ENCODE results near the gene WASF3. TPM values are rescaled to one million over a fixed set of nuclear protein-coding genes. Genes with fewer than 3 reads are reported as not detected.

Gene WASF3
- total and polyA plus RNA-seq, 2 of the 13 experiments (the other 11 are each of a cell fraction or from before 2014, with no cell fraction given): 10.4 to 17.2 TPM

DNA sequence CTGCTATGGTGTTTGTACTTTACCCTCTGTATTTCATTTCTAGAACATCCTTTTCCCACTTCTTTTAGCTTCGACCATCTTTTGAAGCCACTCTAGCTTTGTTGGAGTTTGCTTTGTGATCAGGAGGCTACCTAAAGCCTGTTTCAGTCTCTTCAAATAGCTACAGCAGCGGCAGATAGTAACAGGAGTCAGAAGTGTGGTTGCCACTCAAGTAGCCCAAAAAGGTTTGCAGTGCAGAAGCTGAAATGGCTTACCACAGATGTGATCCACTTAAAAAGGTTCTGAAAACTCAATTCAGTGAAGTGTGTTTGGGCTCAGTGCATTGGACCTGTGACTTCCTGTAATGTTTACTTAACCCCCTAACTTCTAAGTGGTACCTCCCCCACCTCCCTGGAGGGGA, 26.2 kb downstream of the WASF3 start (continued):
- TF ChIP-seq, protein P1, sequence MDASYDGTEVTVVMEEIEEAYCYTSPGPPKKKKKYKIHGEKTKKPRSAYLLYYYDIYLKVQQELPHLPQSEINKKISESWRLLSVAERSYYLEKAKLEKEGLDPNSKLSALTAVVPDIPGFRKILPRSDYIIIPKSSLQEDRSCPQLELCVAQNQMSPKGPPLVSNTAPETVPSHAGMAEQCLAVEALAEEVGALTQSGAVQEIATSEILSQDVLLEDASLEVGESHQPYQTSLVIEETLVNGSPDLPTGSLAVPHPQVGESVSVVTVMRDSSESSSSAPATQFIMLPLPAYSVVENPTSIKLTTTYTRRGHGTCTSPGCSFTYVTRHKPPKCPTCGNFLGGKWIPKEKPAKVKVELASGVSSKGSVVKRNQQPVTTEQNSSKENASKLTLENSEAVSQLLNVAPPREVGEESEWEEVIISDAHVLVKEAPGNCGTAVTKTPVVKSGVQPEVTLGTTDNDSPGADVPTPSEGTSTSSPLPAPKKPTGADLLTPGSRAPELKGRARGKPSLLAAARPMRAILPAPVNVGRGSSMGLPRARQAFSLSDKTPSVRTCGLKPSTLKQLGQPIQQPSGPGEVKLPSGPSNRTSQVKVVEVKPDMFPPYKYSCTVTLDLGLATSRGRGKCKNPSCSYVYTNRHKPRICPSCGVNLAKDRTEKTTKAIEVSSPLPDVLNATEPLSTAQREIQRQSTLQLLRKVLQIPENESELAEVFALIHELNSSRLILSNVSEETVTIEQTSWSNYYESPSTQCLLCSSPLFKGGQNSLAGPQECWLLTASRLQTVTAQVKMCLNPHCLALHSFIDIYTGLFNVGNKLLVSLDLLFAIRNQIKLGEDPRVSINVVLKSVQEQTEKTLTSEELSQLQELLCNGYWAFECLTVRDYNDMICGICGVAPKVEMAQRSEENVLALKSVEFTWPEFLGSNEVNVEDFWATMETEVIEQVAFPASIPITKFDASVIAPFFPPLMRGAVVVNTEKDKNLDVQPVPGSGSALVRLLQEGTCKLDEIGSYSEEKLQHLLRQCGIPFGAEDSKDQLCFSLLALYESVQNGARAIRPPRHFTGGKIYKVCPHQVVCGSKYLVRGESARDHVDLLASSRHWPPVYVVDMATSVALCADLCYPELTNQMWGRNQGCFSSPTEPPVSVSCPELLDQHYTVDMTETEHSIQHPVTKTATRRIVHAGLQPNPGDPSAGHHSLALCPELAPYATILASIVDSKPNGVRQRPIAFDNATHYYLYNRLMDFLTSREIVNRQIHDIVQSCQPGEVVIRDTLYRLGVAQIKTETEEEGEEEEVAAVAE (CRISPR knock-in tag; IDR thresholded peaks at IDR 0.05; ENCODE audit: borderline replicate concordance): no peak
- TF ChIP-seq HNRNPUL1 (IDR thresholded peaks at IDR 0.05; ENCODE audit: low read depth, low read length) (no peak), ZNF839 (CRISPR knock-in tag; IDR thresholded peaks at IDR 0.05; ENCODE audit: borderline replicate concordance) (no peak), ZBTB42 (CRISPR knock-in tag; IDR thresholded peaks at IDR 0.05) (no peak), ZNF841 (CRISPR knock-in tag; IDR thresholded peaks at IDR 0.05; ENCODE audit: borderline replicate concordance) (no peak), HHEX (CRISPR knock-in tag; IDR thresholded peaks at IDR 0.05) (no peak), NCOA1 (CRISPR knock-in tag; IDR thresholded peaks at IDR 0.05) (no peak)
- TF ChIP-seq, protein P2, sequence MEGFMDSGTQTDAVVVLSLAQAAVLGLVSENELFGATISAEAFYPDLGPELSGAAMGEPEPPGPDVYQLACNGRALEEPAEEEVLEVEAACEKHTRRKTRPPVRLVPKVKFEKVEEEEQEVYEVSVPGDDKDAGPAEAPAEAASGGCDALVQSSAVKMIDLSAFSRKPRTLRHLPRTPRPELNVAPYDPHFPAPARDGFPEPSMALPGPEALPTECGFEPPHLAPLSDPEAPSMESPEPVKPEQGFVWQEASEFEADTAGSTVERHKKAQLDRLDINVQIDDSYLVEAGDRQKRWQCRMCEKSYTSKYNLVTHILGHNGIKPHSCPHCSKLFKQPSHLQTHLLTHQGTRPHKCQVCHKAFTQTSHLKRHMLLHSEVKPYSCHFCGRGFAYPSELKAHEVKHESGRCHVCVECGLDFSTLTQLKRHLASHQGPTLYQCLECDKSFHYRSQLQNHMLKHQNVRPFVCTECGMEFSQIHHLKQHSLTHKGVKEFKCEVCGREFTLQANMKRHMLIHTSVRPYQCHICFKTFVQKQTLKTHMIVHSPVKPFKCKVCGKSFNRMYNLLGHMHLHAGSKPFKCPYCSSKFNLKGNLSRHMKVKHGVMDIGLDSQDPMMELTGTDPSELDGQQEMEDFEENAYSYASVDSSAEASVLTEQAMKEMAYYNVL (CRISPR knock-in tag; IDR thresholded peaks at IDR 0.05; ENCODE audit: borderline replicate concordance): no peak
- TF ChIP-seq, protein P3, sequence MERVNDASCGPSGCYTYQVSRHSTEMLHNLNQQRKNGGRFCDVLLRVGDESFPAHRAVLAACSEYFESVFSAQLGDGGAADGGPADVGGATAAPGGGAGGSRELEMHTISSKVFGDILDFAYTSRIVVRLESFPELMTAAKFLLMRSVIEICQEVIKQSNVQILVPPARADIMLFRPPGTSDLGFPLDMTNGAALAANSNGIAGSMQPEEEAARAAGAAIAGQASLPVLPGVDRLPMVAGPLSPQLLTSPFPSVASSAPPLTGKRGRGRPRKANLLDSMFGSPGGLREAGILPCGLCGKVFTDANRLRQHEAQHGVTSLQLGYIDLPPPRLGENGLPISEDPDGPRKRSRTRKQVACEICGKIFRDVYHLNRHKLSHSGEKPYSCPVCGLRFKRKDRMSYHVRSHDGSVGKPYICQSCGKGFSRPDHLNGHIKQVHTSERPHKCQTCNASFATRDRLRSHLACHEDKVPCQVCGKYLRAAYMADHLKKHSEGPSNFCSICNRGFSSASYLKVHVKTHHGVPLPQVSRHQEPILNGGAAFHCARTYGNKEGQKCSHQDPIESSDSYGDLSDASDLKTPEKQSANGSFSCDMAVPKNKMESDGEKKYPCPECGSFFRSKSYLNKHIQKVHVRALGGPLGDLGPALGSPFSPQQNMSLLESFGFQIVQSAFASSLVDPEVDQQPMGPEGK (CRISPR knock-in tag; IDR thresholded peaks at IDR 0.05): no peak

Data from HepG2 (cell line).